B cell (primary cell): ENCODE measurements around the gene GABRP. TPM values are rescaled to one million over a fixed set of nuclear protein-coding genes. Genes with fewer than 3 reads are reported as not detected.

Source experiments
- ATAC-seq: fragments of 200-7000 bp; cut with Tn5 transposase; one replicate; pipeline ENCODE4 v1.10.0; 2021; ENCODE audit warnings: low read depth, mild to moderate bottlenecking, moderate number of reproducible peaks, moderate library complexity
- CTCF ChIA-PET: fragments of 350-600 bp; sonication (Branson Sonifier 250); formaldehyde crosslinking; loops from one replicate; lab custom pipeline; 2021; ENCODE audit warnings: antibody characterized with exemption, inconsistent platforms; lab: Charles Lee
- POLR2A ChIA-PET: fragments of 350-600 bp; sonication (Branson Sonifier 250); formaldehyde crosslinking; loops from one replicate; lab custom pipeline; 2021; ENCODE audit warnings: antibody characterized with exemption; lab: Charles Lee
- DNase-seq: peaks from one replicate; pipeline ENCODE4 v3.0.0; 2013
- H2AFZ ChIP-seq: 2 replicates; pipeline ENCODE4 v1.6.1; 2012; ENCODE audit warnings: mild to moderate bottlenecking, low read depth, low read length; ENCODE audit not compliant: insufficient read depth, poor library complexity, severe bottlenecking
- H3K27ac ChIP-seq, 2 donors: 1 replicate in 1 of 2; 2 replicates in 1 of 2; pipeline ENCODE4 v1.5.1; 2012 to 2013; ENCODE audit warnings: low read length in 2 of 2, mild to moderate bottlenecking in 2 of 2, moderate library complexity in 1 of 2
- H3K27me3 ChIP-seq, 4 experiments: fragments of 200-600 bp in 1 of 4; sonication (generic) in 1 of 4; replicated peaks in 1 of 4; 1 replicate in 2 of 4; 2 replicates in 2 of 4; pipeline versions ENCODE4 v1.6.1 to v1.7.0; 2013 to 2016; ENCODE audit warnings: low read length in 3 of 4, mild to moderate bottlenecking in 2 of 4, mixed read lengths in 1 of 4, moderate library complexity in 1 of 4; ENCODE audit not compliant: insufficient read depth in 4 of 4, control insufficient read depth in 3 of 4; ENCODE audit errors: control extremely low read depth in 1 of 4
- H3K36me3 ChIP-seq, 2 experiments: replicated peaks in 1 of 2; 1 replicate in 1 of 2; 2 replicates in 1 of 2; pipeline versions ENCODE4 v1.6.1 to v1.7.1; 2013; ENCODE audit warnings: low read length in 1 of 2; ENCODE audit not compliant: insufficient read depth in 2 of 2, control insufficient read depth in 1 of 2; ENCODE audit errors: control extremely low read depth in 1 of 2, extremely low read depth in 1 of 2
- H3K4me1 ChIP-seq, 2 donors: fragments of 200-600 bp in 1 of 2; sonication (generic) in 1 of 2; 1 replicate in 1 of 2; 2 replicates in 1 of 2; pipeline versions ENCODE4 v1.5.1 to v1.6.1; 2013 to 2017; ENCODE audit warnings: low read length in 2 of 2; ENCODE audit not compliant: control insufficient read depth in 2 of 2, insufficient read depth in 2 of 2
- H3K4me2 ChIP-seq: replicated peaks from 2 replicates; pipeline ENCODE3; 2012; ENCODE audit warnings: mild to moderate bottlenecking, low read depth, low read length; ENCODE audit not compliant: poor library complexity, severe bottlenecking
- H3K4me3 ChIP-seq, 5 experiments: fragments of 200-600 bp in 1 of 5; sonication (generic) in 1 of 5; 1 replicate in 3 of 5; 2 replicates in 2 of 5; pipeline versions ENCODE4 v1.5.1 to v1.7.0; 2011 to 2016; ENCODE audit warnings: low read length in 4 of 5, mild to moderate bottlenecking in 4 of 5, low read depth in 2 of 5, control low read depth in 1 of 5, moderate library complexity in 1 of 5; ENCODE audit not compliant: insufficient read depth in 1 of 5; ENCODE audit errors: control extremely low read depth in 1 of 5, extremely low read depth in 1 of 5
- H3K79me2 ChIP-seq: fragments of 200-600 bp; sonication (generic); one replicate; pipeline ENCODE4 v1.6.0; 2016; ENCODE audit warnings: low read length; ENCODE audit not compliant: control insufficient read depth, insufficient read depth
- H3K9ac ChIP-seq: fragments of 200-600 bp; sonication (generic); 2 replicates; pipeline ENCODE4 v1.6.1; 2017; ENCODE audit warnings: mild to moderate bottlenecking, low read length, moderate library complexity
- H3K9me3 ChIP-seq, 3 donors: one replicate each; pipeline versions ENCODE4 v1.6.1 to v1.7.1; 2013; ENCODE audit warnings: low read length in 2 of 3; ENCODE audit not compliant: control insufficient read depth in 2 of 3, insufficient read depth in 1 of 3; ENCODE audit errors: control extremely low read depth in 1 of 3
- H4K20me1 ChIP-seq: 2 replicates; pipeline ENCODE4 v1.6.0; 2012; ENCODE audit warnings: mild to moderate bottlenecking, low read length; ENCODE audit not compliant: insufficient read depth, control insufficient read depth, poor library complexity, severe bottlenecking
- H3K27ac Mint-ChIP-seq: one replicate; pipeline ENCODE4 v1.8.0; 2021; ENCODE audit warnings: mixed read lengths
- H3K27me3 Mint-ChIP-seq: one replicate; pipeline ENCODE4 v1.8.0; 2021; ENCODE audit warnings: mixed read lengths
- H3K4me1 Mint-ChIP-seq: one replicate; pipeline ENCODE4 v1.8.0; 2021; ENCODE audit warnings: mixed read lengths
- H3K4me3 Mint-ChIP-seq: one replicate; pipeline ENCODE4 v1.8.0; 2021; ENCODE audit warnings: mixed read lengths
- H3K9me3 Mint-ChIP-seq: one replicate; pipeline ENCODE4 v1.8.0; 2022; ENCODE audit warnings: mixed read lengths; ENCODE audit not compliant: insufficient read depth
- EZH2 ChIP-seq: IDR thresholded peaks from 2 replicates; pipeline ENCODE4 v1.6.1; 2012; ENCODE audit warnings: borderline replicate concordance, low read depth, mild to moderate bottlenecking, moderate library complexity, low read length; ENCODE audit not compliant: insufficient read depth, poor library complexity, severe bottlenecking
- WGBS: methylation state at CpG from one replicate; pipeline ENCODE4 v1.1.5; 2013; ENCODE audit warnings: missing lambda C conversion rate; ENCODE audit not compliant: insufficient coverage; 5-methylcytosine and 5-hydroxymethylcytosine counted together
- intact Hi-C: fragments of 100-400 bp; cut with micrococcal nuclease; formaldehyde crosslinking; loops from one replicate; pipeline ENCODE4 v1.10.0; 2022
- polyA minus RNA-seq: library from RNA; depleted of rRNA, polyadenylated mRNA; stranded (reverse); fragments of >200 nt; gene quantifications from 2 replicates; pipeline ENCODE4 v1.2.3, GENCODE V29; 2012
- polyA plus RNA-seq: library from polyadenylated mRNA; depleted of rRNA; stranded (reverse); fragments of >200 nt; gene quantifications from 2 replicates; pipeline ENCODE4 v1.2.3, GENCODE V29; 2012
- total RNA-seq, 2 donors: library from RNA; stranded (reverse); fragments of 120-200 nt in 1 of 2; gene quantifications; 1 replicate in 1 of 2; 2 replicates in 1 of 2; pipeline versions ENCODE4 v1.2.3 to v1.2.4, GENCODE V29; 2013 to 2022
- TF ChIP-seq, protein P1 (sequence below): fragments of 200-600 bp; IDR thresholded peaks from one replicate; pipeline ENCODE4 v1.8.0; 2022; ENCODE audit warnings: antibody characterized with exemption, mild to moderate bottlenecking

Gene GABRP, protein sequence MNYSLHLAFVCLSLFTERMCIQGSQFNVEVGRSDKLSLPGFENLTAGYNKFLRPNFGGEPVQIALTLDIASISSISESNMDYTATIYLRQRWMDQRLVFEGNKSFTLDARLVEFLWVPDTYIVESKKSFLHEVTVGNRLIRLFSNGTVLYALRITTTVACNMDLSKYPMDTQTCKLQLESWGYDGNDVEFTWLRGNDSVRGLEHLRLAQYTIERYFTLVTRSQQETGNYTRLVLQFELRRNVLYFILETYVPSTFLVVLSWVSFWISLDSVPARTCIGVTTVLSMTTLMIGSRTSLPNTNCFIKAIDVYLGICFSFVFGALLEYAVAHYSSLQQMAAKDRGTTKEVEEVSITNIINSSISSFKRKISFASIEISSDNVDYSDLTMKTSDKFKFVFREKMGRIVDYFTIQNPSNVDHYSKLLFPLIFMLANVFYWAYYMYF
- not detected in 2 replicates for total RNA-seq
- total RNA-seq (2013) = not detected
- polyA plus RNA-seq = not detected in 2 replicates
- not detected in 2 replicates for polyA minus RNA-seq

DNA sequence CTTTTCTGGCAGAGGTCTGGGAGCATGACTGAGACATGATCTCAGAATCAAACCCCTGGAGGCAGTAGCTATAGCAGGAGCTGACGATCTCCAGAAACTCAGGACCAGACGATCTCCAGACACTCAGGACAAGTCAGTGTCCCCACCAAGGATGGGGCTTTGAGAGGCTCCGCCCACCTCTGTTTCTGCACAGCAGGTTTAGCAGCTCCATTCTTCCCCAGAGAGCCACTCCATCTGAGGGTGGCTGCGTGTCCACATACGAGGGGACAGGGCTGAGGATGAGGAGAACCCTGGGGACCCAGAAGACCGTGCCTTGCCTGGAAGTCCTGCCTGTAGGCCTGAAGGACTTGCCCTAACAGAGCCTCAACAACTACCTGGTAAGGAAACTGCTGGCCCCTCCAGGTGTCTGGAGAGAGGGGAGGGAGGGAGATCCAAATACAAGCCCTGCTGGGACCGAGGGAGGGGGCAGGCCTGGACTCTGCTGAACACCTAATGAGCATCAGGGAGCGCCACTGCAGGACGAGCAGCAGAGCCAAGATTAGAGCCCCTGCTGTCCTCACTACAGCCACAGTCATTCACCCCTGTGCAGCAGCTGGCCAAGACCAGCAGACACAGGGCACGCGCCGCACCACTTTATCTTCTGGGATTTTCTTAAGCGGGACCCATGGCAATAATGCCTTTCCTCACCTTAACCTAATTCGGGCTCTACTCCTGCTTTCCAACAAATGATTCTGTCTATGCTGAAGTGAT lies at the start of gene GABRP:
Gene GABRP, plus strand, starts transcription at position 228 of the 750 bp plus-strand sequence. CDS start 4,891 bp downstream, outside the sequence.
- Histone ChIP-seq H3K4me1 (no peaks in the 10 kb centered on the region), H3K4me2 (no peak within 1 kb of the TSS), H3K79me2 (no peaks in the 10 kb centered on the region), H3K9me3 (no peaks in the 10 kb centered on the region), H3K27me3 (no peaks in the 10 kb centered on the region), H3K36me3 (no peaks in the 10 kb centered on the region), H4K20me1 (no peaks in the 10 kb centered on the region), H3K9ac (no peak within 1 kb of the TSS), H2AFZ (no peak within 1 kb of the TSS), H3K4me3 (no peak within 1 kb of the TSS), H3K27ac (no peak within 1 kb of the TSS)
- peaks cover 6% of the 10 kb centered on the region for H3K27me3 Mint-ChIP-seq
- CTCF ChIA-PET = no interaction called here
- H3K9me3 Mint-ChIP-seq = no peaks in the 10 kb centered on the region
- H3K4me1 Mint-ChIP-seq = no peaks in the 10 kb centered on the region
- intact Hi-C loops = no loop called here
- H3K4me3 Mint-ChIP-seq = no peak within 1 kb of the TSS
- no peak for DNase-seq
- WGBS = 88% methylated on average over 11 of the region's 14 CpGs
- no peak within 1 kb of the TSS for H3K27ac Mint-ChIP-seq
- TF ChIP-seq, protein P1, sequence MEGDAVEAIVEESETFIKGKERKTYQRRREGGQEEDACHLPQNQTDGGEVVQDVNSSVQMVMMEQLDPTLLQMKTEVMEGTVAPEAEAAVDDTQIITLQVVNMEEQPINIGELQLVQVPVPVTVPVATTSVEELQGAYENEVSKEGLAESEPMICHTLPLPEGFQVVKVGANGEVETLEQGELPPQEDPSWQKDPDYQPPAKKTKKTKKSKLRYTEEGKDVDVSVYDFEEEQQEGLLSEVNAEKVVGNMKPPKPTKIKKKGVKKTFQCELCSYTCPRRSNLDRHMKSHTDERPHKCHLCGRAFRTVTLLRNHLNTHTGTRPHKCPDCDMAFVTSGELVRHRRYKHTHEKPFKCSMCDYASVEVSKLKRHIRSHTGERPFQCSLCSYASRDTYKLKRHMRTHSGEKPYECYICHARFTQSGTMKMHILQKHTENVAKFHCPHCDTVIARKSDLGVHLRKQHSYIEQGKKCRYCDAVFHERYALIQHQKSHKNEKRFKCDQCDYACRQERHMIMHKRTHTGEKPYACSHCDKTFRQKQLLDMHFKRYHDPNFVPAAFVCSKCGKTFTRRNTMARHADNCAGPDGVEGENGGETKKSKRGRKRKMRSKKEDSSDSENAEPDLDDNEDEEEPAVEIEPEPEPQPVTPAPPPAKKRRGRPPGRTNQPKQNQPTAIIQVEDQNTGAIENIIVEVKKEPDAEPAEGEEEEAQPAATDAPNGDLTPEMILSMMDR = no peak
- TF ChIP-seq EZH2 = no peak
- POLR2A ChIA-PET = no interaction called here
- no peak for ATAC-seq
